ENCODE results near the gene ZNF275.
"Not testable (repeated sequence)": the region's sequence is repeated elsewhere in the genome, so short reads cannot be mapped to it uniquely, and the experiment has no call there.

Gene ZNF275, protein sequence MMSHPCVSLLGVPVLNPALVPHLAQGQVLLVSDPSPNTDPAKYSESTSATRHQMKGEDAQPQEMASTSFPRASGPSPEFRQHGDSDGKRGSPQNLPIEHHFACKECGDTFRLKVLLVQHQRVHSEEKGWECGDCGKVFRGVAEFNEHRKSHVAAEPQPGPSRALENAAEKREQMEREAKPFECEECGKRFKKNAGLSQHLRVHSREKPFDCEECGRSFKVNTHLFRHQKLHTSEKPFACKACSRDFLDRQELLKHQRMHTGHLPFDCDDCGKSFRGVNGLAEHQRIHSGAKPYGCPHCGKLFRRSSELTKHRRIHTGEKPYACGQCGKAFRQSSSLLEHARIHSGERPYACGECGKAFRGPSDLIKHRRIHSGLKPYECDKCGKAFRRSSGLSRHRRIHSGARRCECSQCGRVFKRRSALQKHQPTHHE

DNA sequence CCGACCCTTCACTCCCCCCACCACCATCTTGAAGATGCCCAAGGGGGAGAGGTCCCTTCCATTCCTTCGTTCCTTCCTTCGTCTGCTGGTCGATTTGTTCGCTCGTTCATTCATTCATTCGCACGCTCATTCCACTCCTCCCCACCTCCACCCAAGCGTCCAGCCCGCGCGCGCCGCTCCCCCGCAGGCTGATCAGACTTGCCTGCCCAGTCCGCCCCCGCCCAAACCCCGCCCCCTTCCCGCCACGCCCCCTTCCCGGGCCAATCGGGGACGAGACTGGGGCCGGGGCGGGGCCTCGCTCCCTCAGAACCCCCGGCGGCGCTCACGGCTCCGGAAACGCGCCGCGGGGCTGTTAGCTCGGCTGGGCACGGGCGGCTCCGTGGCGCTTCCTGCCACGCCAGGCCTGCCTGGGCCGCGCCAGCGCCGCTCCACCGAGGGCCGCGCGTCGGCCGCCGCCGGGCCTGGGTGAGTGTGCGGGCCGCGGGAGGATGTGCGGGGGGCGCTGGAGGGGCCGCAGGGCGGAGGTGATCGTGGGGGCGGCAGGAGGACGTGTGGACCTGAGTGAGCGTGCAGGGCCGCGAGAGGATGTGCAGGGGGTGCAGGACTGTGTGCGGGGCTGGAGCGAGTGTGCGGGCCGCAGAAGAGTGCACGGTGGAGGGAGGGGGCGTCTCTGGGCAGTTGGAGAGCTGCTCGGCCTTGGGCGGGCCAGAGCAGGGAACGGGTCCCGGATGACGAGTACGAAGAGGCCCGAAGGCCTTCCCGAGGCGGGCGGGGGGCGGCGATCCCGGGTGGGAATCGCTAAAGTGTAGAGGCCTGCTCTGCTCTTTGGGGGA, at the start of gene ZNF275:
TSS of gene ZNF275 (plus strand) at position 333 of the 833 bp plus-strand sequence. CDS start 2,527 bp downstream, outside the sequence.
- peak; percentile 90 for DNase-seq

DNA sequence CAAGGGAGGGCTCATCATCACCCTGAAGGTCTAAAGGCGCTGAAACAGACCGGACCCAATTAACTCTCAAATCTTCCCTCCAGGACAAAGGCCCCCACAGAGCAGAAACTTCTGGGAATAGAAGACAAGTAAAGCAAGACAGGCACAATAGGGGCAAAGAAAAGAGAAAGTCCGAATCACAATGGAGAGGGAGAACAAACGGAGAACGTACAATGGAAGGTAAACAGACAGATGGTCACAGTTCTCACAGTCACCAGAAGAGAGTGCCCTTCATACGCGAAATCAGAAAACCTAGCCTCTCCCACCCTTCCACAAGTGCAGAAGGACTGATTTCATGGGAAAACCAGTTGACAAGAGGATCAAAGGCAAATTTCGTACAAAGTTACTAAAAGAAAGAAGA, 48.3 kb upstream of the ZNF275 start:
- not testable (repeated sequence) for DNase-seq

DNA sequence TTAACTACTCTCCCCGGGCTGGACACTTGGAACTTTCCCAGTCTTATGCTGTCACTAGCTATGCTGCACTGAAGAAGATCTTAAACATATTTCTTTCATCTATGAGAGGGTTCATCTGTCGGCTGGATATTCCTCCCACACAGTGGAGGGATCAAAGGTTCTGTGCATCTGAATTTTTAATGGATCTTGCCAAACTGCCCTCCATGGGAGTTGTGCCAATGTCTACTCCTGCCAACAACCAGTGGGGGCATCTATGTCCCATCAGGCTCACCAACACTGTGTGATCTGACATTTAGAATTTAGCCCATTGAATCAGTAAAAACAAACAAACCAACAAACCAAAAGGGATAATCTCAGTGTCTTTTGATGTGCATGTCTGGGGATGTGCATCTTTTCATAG, 45.1 kb upstream of the ZNF275 start:
- not testable (repeated sequence) for DNase-seq

DNA sequence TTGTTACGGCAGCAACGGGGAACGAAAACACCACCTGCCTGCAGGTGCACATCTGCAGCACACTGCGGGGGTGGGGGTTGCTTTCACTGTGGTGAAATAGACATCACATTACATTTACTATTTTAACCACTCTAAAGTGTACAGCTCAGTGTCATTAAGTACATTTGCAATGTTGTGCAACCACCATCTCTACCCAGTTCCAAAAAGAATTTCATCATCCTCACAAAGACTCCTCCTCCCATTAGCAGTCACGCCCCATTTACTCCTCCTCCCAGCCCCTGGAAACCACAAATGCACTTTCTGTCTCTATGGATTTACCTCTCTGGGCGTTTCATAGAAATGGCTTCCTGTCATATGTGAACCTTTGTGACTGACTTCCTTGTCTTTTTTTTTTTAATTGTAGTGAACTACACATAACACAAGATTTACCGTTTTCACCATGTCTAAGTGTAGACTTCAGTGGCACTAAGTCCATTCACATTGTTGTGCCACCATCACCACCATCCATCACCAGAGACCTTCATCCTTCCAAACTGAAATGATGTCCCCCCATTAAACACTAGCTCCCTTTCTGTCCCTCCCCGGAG, 40.4 kb upstream of the ZNF275 start:
- not testable (repeated sequence) for DNase-seq

DNA sequence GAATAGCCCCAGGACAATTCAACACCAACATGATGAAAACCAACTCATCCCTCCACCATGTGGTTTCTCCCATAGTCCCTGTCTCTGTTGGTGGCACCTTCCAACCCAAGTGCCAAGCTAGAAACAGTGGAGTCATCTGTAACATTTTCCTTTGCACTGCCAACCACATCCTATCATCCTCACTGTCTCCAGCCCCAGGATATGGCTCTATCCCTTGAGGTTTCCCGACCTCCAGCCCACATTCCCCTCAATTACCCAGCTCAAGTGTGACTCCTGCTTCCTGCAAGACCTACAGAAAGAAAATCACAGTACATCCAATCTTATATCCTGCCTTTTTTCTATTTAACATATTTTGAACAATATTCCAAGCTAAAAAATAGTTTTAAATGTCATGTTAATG, 36.6 kb upstream of the ZNF275 start:
- DNase-seq = no peak

DNA sequence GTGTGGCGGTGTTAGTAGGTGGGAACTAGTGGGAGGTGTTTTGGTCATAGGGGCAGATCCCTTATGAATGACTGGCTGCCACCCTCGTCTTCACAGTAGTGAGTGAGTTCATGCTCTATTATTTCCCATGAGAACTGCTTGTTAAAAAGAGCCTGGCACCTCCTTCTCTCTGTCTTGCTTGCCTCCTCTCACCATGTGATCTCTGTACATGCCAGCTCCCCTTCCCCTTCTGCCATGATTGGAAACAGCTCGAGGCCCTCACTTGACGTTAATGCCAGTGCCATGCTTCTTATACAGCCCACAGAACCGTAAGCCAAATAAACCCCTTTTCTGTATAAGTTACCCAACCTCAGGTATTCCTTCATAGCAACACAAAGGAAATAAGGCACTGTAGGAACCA, 34.1 kb upstream of the ZNF275 start:
- no peak for DNase-seq

DNA sequence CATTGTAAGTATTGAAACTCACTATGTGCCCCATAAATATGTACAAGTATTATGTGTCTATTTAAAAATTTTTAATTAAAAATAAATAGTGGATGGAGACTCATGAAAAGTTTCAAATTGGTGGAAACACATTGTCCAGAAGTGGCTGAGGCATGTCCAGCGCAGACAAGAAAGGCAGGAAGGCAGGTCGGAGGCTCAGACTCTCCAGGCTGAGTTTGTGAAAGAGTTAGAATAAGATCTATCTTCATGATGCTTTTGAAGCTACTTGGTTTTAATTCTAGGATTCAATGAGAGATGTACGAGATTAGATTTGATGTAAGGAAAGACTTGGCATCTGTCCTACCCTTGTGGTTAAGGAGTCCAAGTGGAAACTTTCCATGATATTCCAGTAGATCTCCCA, 32.2 kb upstream of the ZNF275 start:
- DNase-seq = no peak

DNA sequence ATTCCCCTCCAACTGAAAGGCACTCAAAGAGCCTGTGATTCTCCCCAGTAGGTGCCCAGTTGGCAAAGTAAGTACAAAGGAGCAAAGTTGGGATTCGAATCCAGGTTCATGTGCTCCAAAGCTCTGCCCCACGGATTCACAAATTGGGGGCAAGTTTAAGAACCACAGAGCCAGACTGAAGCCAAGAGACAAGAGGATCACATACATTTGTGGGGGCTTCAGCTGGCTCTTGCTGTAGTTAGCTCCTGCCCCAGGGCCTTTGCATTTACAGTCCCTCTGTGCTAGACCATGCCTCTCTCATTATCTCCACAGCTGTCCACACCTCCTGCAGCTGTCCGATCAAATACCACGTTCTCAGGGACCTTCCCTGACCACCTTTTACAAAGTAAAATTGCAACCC, 31.2 kb upstream of the ZNF275 start:
- no peak for DNase-seq

DNA sequence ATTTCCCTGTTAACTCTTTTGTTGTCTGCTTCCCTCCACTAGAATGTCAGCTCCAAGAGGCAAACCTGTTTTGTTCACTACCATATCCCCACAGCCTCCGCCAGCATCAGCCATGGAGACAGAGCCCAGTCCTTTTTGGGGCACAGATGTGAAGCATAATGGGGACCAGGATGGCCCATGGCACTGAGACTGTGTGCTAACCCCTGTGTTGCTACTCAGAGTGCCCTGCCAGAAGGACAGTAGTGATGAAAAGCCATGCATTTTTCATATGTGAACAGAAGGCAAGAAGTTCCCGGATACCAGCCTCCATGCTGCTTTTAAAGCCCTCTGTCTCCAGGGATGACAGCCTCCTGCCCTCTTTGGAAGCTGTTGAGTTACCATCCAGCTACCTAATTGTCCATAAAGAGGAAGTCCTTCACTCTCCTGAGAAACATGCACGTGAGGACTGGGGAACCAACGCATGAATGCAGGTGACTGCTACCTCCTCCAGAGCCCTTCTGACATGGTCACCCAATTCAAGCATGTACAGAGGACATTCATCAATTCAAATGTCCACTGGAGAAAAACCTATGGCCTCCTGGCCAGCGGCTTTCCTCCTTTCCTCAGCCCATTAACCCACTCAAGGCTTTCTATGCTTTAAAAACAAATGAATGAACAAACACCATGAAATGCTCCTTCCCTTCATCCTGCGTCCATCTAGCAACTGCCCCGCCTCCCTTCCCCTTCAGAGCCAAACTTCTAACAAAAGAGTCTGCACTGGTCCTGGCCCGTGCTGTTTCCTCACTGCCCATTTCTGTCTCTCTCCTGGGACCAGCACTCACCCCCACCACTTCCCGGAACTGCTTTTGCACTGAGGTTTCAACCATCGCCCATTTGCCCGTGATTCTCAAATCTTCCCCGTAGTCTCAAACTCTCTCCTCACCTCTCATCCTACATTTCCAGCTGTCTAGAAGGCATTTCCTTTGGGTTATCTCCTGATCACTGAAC, 30.4 kb upstream of the ZNF275 start:
- DNase-seq = no peak

DNA sequence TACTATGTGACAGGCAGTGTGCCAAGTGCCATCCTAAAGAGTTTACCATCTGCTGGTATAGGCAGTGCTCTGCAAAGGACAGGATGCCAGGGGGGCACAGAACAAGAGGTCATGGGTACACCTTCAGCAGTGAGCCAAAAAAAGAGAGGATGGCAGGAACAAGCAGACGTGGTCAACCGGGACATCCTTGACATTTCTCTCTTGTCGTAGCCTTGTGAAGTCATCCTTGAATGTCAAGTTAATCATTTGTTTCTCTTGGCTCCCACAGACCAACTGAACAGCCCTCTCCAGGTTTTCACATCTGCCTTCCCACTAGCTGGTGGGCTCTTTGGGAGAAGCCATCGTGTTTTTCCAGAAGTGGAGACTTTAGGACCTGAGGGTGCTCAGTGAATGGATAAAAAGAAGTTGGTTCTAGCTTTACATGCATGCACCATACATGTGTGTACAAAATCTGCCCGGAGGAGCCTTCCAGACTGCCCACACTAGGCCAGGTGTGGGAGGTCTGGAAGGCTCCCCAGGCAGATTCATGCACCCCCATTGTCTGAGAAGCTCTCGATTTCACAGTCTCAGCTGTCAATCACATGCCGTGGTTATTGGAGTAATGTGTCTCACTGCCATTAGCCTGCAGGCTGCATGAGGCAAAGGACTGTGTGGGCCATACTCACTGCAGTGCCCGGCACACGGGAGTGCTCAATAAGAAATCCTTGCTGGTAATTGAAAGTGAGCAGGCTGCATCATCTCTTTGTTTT, 28.8 kb upstream of the ZNF275 start:
- DNase-seq = no peak

DNA sequence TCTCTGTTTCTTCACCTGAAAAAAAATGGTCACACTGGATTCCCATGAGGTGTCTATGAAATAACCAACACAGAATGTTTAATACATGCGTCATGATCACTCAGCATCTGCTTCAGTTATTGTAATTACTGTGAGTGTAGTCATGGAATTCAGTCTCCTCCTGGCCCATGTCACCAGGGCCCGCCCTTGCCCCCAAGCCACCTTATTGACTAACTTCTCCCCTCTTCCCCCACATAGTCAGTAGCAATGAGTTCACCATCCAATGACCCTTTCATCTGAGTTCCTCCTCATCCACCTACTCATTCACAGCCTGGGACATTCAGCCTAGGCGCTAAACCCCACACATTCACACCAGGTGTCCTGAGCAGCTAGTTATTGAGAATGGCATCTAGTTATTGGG, 28.0 kb upstream of the ZNF275 start:
- no peak for DNase-seq

DNA sequence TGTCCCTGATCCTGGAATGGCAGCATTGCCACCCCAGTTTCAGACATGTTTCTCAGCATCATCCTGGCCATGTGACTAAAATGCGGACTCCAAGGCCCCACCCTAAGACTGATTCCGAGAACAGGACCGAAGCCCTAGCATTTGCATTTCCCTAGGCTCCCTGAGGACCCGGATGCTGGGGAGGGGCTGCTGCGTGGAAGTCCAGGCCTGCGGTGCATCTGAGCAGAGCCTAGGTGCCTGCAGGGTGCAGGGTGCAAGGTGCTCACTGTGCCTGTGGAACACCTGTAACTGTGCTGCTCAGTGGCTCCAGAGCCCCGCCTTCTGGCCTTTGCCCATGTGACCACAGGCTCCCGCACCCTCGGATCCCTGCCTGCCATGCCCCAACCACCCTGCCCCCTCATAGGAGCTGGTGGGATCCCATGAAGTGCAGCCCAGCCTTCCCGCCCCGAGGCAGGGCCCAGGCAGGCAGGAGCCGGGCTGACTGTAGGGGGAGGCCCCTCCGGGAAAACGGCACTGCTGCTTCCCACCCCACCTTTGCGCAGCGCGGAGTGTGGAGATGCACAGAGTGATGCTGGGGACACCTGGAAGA, 27.3 kb upstream of the ZNF275 start:
- no peak for DNase-seq

DNA sequence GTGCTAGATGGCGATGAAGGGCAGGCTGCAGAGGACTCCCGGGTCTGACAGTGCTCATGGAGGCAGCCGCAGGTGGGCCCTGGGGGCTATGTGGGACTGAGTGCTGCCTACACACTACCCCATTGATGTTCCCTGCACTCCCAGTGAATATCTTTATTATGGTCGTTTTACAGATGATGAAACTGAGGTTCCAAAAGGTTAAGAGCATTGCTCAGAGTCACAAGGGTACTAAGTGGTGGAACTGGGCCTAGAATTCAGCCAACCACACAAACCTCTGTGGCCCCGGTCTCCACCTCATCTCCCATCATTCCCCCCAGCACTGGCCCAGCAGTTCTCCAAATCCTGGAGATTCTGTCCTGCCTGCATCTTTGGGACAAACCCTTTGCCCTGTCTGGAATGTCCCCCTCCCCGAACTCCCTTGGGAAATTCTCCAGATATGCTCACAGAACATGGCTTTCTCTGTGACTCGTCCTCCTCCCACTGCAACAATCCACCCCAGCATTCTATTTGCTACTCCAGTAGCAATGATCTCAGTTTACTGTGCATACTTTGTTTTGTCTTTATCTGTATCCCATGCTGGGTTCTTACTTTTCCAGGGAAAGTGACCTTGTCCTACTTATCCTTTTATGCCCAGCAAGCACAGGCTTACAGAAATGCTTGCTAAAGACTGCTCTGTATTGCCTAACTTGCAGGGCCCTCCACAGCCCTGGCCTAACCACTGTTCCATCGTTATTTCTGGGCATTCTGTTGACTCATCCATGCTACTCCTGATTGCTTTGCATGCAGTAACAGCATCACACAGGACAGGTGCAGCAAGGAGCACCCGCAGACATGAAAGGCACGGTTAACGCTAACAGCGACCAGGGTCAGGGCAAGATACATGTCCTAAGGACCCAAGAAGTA, 26.4 kb upstream of the ZNF275 start:
- no peak for DNase-seq

DNA sequence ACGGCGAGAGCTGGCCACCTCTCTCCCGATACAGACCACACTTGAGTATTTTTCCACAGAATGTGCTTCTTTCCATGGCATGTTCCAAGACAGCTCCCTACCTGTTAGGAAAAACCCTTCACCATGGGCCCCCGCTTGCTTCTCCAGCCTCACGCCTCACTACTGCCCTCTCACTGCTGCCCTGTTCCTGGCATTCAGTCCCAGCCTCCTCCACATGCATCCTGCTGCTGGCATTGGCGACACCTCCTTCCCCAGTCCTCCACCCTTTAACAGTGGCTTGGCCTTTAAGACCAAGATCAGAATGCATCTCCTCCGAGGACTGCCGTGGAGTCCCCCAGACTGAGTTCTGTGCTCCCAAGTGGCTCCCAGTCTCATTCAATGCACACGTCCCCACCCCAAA, 23.1 kb upstream of the ZNF275 start:
- DNase-seq = no peak

DNA sequence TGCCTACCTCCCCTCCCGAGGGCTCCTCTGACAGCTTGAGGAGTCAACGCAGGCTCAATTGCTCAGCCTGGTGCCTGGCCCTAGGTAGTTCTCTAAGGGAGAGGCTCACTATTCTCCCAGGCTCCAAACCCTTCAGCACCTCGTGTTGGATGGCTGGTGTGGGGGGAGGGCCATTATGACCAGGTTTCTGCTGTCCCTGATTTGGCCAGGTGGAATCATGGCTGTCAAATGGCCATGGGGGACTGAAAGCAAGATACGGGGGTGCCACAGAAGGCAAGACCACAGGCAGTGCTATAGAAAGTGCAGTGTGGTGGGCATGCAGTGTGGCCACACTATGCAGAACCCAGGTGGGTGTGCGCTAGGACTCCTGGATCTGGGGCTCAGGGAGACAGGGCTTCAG, 21.9 kb upstream of the ZNF275 start:
- no peak for DNase-seq

DNA sequence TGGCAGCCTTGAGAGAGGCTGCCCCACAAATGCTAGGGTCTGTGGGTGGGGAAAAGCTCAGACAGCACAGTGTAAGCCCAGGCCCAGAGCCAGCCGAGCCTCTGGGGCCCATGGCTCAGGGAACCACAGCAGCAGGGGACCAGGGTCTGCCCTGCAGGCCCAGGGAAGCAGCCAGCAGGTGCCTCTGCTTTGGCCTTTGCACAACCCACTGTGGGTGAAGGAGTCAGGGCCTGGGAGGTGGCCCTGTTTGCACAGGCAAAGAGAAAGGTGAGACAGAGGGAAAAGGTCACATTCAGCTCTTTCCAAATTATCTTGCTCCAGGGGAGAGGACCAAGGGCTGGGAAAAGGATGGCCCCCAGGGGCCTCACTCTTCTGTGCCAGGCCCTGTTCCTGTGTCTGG, 21.1 kb upstream of the ZNF275 start:
- DNase-seq = no peak

DNA sequence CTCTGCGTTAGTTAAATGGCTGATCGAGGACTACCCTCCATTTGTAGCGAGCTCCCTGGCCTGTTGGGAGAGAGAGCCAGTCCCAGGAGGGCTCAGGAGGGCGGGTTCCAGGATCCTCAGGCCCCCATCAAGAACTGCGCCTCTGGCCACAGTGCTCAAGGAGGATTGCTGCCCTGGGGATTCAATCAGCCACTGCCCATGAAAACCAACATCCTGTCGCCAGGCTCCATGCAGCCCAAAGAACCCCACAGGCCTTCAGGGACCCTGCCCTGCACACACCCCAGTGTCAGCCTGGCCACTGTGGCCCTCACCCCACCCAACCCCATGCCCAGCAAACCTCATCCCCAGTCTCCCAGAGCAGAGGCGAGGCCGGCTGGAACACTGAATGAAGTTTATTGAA, 16.6 kb upstream of the ZNF275 start:
- no peak for DNase-seq

DNA sequence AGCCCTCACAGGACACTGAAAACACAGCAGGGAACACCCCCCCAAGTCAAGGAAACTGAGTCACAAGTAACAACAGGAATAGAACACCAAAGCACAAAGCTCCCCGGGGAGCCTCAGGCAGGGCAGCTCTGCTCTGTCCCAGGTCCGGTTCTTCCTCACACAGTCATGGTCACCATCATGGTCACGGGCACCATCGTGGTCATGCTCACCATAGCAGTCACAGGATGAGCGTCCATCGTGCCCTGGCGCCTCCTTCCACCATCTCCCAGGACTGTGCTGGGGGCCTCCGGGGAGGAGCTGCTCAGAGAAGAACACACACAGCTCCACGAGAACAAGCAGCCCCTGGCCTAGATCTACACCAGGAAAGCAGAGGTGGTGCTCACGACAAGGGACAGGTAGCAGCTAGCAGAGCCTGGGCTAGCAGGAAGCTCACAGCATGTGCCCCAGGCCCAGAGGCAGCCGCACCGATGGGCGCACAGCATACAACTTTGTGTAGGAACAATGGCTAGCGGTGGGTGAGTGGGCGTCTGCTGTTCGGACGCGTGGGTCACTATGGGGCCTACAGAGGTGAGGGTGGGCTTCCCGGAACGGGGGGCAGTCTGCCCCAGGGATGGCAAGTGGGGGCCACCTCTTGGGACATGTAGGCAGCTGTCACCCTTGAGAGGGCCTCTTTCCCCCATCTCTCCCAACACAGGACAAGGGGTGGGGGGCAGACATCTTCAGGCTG, 15.8 kb upstream of the ZNF275 start:
- DNase-seq = no peak

DNA sequence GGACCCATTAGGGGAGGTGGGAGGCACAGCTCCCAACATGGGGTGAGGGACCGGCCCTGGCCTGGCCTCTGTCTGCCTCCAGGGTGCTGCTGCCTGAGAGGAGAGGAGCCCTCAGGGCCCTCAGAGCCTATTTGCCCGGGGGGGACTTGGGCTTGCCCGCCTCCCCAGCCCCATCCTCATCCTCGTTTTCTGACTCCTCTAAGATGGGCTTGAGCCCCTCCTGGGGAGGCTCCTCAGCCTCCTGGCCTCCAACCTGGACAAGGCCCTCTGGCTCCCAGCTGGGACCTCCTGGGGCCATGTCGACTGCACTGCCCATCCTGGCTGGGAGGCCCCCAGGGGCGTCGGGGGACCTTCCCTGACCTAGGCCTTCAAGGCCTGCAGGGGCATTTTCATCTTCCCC, 15.1 kb upstream of the ZNF275 start:
- no peak for DNase-seq
